Effector memory CD8-positive, alpha-beta T cell (primary cell): ENCODE data around the gene LRPAP1.

Experiments used
- ATAC-seq: fragments of 150-1000 bp; cut with Tn5 transposase; replicated peaks from 2 replicates; pipeline ENCODE4 v1.10.0; 2021; ENCODE audit warnings: mild to moderate bottlenecking, moderate library complexity
- DNase-seq, 3 experiments: peaks; one replicate each; pipeline ENCODE4 v3.0.0; 2021
- H3K27ac Mint-ChIP-seq, 2 donors: one replicate each; pipeline ENCODE4 v1.8.0; 2022; ENCODE audit warnings: mild to moderate bottlenecking in 2 of 2, mixed read lengths in 2 of 2, moderate library complexity in 2 of 2
- H3K27me3 Mint-ChIP-seq, 2 donors: one replicate each; pipeline ENCODE4 v1.8.0; 2022; ENCODE audit warnings: mixed read lengths in 2 of 2
- H3K36me3 Mint-ChIP-seq: one replicate; pipeline ENCODE4 v1.8.0; 2022; ENCODE audit warnings: mild to moderate bottlenecking, moderate library complexity, mixed read lengths; ENCODE audit not compliant: insufficient read depth
- H3K4me1 Mint-ChIP-seq, 2 donors: one replicate each; pipeline ENCODE4 v1.8.0; 2022; ENCODE audit warnings: low read depth in 2 of 2, mixed read lengths in 2 of 2
- H3K4me3 Mint-ChIP-seq, 2 donors: one replicate each; pipeline ENCODE4 v1.8.0; 2022; ENCODE audit warnings: mild to moderate bottlenecking in 2 of 2, mixed read lengths in 2 of 2, moderate library complexity in 2 of 2
- H3K9me3 Mint-ChIP-seq, 2 donors: one replicate each; pipeline ENCODE4 v1.8.0; 2022; ENCODE audit warnings: mixed read lengths in 2 of 2

LRPAP1 gene

DNA sequence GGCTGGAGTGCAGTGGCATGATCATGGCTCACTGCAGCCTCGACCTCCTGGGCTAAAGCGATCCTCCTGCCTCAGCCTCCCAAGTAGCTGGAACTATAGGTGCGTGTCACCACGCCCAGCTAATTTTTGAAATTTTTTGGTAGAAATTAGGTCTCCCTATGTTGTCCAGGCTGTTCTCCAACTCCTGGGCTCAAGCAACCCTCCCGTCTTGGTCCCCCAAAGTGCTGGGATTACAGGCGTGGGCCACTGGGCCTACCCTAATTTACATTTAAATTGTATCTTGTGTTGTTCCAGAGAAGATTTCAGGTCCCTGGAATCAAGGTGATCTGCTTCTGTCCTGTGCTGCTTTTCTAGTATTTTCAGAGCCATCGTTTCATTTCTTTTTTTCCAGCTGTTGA is 1.2 kb upstream of the LRPAP1 start:
- Mint-ChIP-seq H3K27ac (peak overlapping the region in 1 of 2 donors; percentile 23), H3K9me3 (no peaks in the 10 kb centered on the region), H3K27me3 (peaks cover 8 to 18% of the 10 kb centered on the region in 2 donors), H3K4me1 (peaks cover 27 to 32% of the 10 kb centered on the region in 2 donors), H3K36me3 (peaks cover 33% of the 10 kb centered on the region), H3K4me3 (peak overlapping the region; percentile 62 to 97)
- ATAC-seq (no peak), DNase-seq (no peak)

DNA sequence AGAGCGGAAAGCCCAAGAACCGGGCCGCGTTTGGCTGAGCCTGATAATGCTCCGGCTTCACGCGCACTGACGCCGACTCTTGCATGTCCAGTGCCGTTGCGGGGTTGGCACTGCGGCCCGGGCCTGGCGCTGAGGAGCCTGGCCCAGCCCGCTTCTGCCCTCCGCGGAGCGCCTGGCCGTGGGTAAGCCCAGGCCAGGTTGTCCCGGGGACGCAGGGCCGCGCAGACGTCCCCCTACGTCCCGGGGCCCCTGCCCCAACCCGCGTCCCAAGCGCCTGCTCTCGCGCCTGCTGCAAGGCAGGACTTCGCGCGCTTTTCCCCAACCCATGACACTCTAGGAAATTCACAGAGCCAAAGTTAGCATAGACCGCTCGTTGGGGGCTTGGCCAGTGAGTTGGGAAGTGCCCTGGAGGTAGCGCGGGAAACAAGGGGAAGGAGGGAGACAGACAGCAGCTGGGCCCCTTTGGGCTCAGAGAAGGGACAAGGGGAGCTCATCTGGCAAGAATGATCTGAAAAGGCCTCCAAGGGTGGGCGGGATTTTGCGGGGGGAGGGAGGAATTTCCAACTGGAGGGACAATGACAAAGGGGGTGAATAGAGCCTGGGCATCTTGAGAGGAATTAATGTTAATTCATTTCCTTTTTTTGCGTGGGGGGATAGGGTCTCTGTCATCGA is 665 bp upstream of the LRPAP1 start:
- DNase-seq = no peak
- no peak for ATAC-seq
- H3K36me3 Mint-ChIP-seq = peaks cover 38% of the 10 kb centered on the region
- H3K9me3 Mint-ChIP-seq = no peaks in the 10 kb centered on the region
- H3K4me3 Mint-ChIP-seq = peak overlapping the region; percentile 97 to 98
- peaks cover 32 to 37% of the 10 kb centered on the region in 2 donors for H3K4me1 Mint-ChIP-seq
- H3K27me3 Mint-ChIP-seq = peaks cover 8 to 18% of the 10 kb centered on the region in 2 donors
- peak overlapping the region; percentile 23 to 96 for H3K27ac Mint-ChIP-seq

GRCh38 chr4:3531318-3531878 is 824 bp downstream of the LRPAP1 start:
- H3K4me3 Mint-ChIP-seq = peak overlapping the region; percentile 97 to 98
- peaks cover 47% of the 10 kb centered on the region for H3K36me3 Mint-ChIP-seq
- peaks cover 37 to 42% of the 10 kb centered on the region in 2 donors for H3K4me1 Mint-ChIP-seq
- ATAC-seq (no peak), DNase-seq (no peak)
- H3K9me3 Mint-ChIP-seq = no peaks in the 10 kb centered on the region
- H3K27me3 Mint-ChIP-seq = peaks cover 8 to 18% of the 10 kb centered on the region in 2 donors
- H3K27ac Mint-ChIP-seq = peak overlapping the region; percentile 94 to 96

GRCh38 chr4:3530663-3531254 is 1.5 kb downstream of the LRPAP1 start:
- no peaks in the 10 kb centered on the region for H3K9me3 Mint-ChIP-seq
- H3K4me1 Mint-ChIP-seq = peaks cover 37 to 43% of the 10 kb centered on the region in 2 donors
- DNase-seq (no peak), ATAC-seq (no peak)
- peaks cover 8 to 16% of the 10 kb centered on the region in 2 donors for H3K27me3 Mint-ChIP-seq
- H3K27ac Mint-ChIP-seq = peak overlapping the region; percentile 94 to 96
- H3K4me3 Mint-ChIP-seq = peak overlapping the region; percentile 97 to 98
- peaks cover 51% of the 10 kb centered on the region for H3K36me3 Mint-ChIP-seq

DNA sequence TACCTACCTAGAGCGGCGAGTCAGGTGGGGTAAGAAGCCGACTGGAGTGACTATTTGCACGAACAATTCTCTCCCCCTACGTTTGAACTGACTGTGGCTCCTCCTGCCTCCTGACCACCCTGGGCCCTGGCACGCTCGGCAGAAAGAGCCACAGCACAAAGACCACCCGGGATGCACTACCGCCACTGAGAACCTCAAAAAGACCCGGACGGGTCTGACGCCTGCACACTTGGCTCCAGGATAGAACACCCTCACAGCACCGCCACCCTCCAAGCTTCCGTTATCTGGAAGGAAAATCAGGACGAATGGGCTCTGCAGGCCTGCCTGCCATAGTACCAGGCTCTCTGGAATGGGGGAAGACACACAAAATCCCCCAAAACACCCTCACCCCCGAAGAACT is 2.2 kb downstream of the LRPAP1 start:
- no peak for ATAC-seq
- peak overlapping the region; percentile 97 to 98 for H3K4me3 Mint-ChIP-seq
- H3K9me3 Mint-ChIP-seq = no peaks in the 10 kb centered on the region
- peak overlapping the region; percentile 62 to 63 for H3K27ac Mint-ChIP-seq
- peaks cover 1 to 9% of the 10 kb centered on the region in 2 donors for H3K27me3 Mint-ChIP-seq
- peaks cover 51% of the 10 kb centered on the region for H3K36me3 Mint-ChIP-seq
- peaks cover 37 to 45% of the 10 kb centered on the region in 2 donors for H3K4me1 Mint-ChIP-seq
- DNase-seq = no peak

DNA sequence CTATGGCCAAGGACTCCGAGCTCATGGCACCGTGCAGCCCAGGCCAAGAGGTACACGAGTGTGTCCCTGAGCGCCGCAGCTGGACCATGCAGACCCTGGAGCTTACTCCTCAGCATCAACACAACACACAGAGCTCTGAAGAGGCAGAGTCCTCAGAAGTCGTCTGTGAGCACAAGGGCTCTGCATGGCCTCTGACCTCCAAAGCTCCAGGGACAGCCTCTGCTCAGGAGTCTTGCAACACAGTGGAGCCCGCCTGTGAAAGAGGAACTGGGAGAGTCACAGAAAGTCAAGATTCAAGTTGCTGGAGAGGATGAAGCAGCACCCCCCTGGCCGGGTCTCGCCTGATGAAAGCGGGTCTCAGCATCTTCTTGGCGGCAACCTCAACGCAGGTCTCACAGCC is 2.9 kb downstream of the LRPAP1 start:
- Mint-ChIP-seq H3K36me3 (peaks cover 58% of the 10 kb centered on the region), H3K27me3 (peaks cover 0 to 2% of the 10 kb centered on the region in 2 donors), H3K4me1 (peaks cover 37 to 51% of the 10 kb centered on the region in 2 donors), H3K9me3 (no peaks in the 10 kb centered on the region), H3K27ac (no peak overlapping the region), H3K4me3 (peak overlapping the region in 1 of 2 donors; percentile 19)
- no peak for ATAC-seq
- no peak for DNase-seq

GRCh38 chr4:3527914-3528876 is 4.0 kb downstream of the LRPAP1 start:
- peaks cover 69% of the 10 kb centered on the region for H3K36me3 Mint-ChIP-seq

DNA sequence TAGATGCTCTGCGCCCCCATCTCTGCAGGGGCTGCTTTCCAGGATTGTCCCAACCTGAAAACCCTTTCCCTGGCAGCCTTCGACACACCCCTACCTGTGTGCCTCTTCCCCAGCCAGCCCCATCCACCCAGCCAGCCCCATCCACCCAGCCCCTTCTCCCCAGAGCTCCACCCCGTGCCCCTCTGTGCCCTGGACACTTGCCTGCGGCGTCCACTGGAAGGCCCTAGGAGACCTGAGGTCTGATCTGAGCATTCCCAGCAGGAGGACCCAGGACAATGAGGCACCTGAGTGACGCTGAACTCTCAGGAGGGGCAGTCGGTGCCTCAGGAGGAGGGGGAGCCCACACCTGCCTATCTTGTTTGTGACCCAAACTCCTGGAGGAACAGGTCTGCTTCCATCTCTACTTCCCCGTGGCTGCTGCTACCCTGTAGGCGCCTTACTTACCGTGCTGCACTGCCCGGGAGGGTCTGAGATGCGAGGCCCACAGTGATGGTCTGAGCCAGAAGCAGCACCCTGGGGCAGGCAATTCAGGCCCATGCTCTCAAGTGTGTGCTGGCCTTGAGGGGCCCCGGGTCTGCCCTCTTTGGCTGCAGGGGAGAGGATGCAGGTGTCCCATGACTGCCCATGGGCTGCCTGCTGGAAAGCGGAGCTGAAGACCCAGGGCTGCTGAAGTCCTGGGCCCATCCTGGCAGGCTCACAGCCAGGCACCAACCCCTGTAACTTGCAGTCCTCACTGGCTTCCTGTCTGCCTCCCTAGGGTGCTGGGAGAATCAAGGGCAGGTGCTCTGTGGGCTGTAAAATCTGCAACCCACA is 4.9 kb downstream of the LRPAP1 start:
- peaks cover 32 to 49% of the 10 kb centered on the region in 2 donors for H3K4me1 Mint-ChIP-seq
- H3K4me3 Mint-ChIP-seq = no peak overlapping the region
- no peaks in the 10 kb centered on the region for H3K9me3 Mint-ChIP-seq
- H3K36me3 Mint-ChIP-seq = peaks cover 71% of the 10 kb centered on the region
- no peak for ATAC-seq
- H3K27me3 Mint-ChIP-seq = no peaks in the 10 kb centered on the region
- DNase-seq = no peak
- H3K27ac Mint-ChIP-seq = peak overlapping the region in 1 of 2 donors; percentile 10

More at GRCh38 chr4:3527914-3528876, 4.0 kb downstream of the LRPAP1 start:
- Mint-ChIP-seq H3K27ac (peak overlapping the region in 1 of 2 donors; percentile 80), H3K4me1 (peaks cover 37 to 51% of the 10 kb centered on the region in 2 donors), H3K4me3 (no peak overlapping the region), H3K9me3 (no peaks in the 10 kb centered on the region), H3K27me3 (no peaks in the 10 kb centered on the region)
- ATAC-seq (no peak), DNase-seq (no peak)

DNA sequence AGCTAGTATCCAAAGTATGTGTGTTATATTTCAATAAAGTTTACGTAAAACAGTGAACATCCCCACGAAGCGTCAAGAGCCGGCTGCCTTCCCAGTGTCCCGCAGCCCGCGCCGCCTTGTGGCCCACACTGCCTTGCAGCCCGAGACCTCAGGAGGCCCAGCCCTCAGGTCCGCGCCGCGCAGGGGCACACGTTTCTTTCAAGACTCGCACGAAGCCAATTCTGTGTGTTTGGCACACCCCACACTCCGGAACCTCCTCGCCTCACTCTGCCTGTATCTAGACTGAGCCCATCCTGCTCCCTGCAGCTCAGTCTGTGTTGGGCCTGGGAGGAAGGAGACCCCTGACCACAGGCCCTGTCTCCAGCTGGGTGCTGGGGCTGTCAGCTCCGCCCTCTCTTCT is 5.8 kb downstream of the LRPAP1 start:
- ATAC-seq = no peak
- H3K27me3 Mint-ChIP-seq = no peaks in the 10 kb centered on the region
- H3K36me3 Mint-ChIP-seq = peaks cover 71% of the 10 kb centered on the region
- no peak for DNase-seq
- peaks cover 26 to 42% of the 10 kb centered on the region in 2 donors for H3K4me1 Mint-ChIP-seq
- H3K27ac Mint-ChIP-seq = peak overlapping the region in 1 of 2 donors; percentile 44
- H3K9me3 Mint-ChIP-seq = no peaks in the 10 kb centered on the region
- no peak overlapping the region for H3K4me3 Mint-ChIP-seq

DNA sequence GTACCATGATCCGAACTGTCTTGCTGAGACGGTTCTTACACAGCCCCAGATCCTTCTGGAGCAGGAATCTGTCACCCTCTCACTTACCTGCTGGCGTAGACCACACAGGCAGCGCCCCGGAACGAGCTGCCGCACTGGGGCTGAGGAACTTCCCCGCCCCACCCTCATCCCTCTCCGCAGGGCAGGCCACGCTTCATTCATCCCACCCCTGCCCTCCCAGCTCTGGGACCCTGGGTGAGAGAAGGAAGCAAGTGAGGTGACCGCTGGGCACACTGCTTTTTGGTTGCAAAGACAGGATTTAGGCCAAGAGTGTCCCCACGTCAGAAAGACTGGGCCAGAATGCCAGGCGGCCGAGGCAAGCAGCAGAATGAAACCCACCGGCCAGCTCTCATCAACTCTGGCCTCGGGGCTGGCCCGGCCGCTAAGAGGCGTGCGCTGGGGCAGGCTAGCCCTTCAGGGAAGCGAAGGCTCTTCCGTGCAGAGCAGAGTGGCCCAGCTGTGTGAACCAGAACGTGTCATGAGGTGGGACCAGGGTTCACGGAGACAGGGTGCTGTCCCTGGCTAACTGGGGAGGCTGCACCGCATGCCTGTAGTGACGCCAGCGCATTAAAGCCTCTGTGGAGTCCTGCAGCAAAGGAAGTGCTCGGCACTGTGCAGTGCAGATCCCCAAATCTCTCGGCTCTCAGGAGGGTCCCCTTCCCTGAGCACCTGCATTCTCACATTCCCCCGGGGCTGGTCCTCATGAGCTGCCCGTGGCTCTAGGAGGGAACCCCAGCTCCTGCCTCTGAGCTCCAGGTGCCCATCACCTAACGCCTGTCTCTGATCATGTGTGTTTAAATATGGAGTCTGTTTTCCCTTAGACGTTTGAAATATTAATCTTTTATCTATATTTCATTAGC is 6.4 kb downstream of the LRPAP1 start:
- Mint-ChIP-seq H3K27me3 (no peaks in the 10 kb centered on the region), H3K9me3 (no peaks in the 10 kb centered on the region)

DNA sequence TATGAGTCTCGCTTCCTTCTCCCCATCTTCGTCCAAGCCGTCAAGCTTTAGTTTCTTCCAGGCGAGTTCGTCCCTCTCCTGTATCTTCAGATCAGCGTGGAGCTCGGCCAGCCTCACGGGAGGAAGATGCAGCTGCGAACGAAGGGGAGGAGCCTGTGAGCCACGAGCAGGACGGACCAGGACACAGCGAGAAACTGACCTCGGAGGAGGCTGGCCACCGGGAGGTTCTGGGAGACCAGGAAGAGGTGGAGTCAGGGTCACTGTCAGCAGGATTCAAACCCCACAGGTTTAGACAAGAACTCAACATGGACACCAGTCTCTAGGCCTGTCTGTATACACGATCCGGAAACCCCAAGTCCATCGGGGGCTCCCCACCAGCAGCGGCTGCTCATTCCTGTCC is 7.3 kb downstream of the LRPAP1 start:
- peaks cover 73% of the 10 kb centered on the region for H3K36me3 Mint-ChIP-seq
- no peaks in the 10 kb centered on the region for H3K9me3 Mint-ChIP-seq
- ATAC-seq = no peak
- no peaks in the 10 kb centered on the region for H3K27me3 Mint-ChIP-seq
- H3K4me1 Mint-ChIP-seq = peaks cover 16 to 29% of the 10 kb centered on the region in 2 donors
- no peak overlapping the region for H3K4me3 Mint-ChIP-seq
- H3K27ac Mint-ChIP-seq = peak overlapping the region in 1 of 2 donors; percentile 73
- no peak for DNase-seq

More for the DNA sequence above, 6.4 kb downstream of the LRPAP1 start:
- ATAC-seq = no peak
- H3K27ac Mint-ChIP-seq = no peak overlapping the region
- H3K4me1 Mint-ChIP-seq = peaks cover 23 to 36% of the 10 kb centered on the region in 2 donors
- H3K4me3 Mint-ChIP-seq = no peak overlapping the region
- peaks cover 72% of the 10 kb centered on the region for H3K36me3 Mint-ChIP-seq
- DNase-seq = no peak

GRCh38 chr4:3524349-3524748 is 7.9 kb downstream of the LRPAP1 start:
- Mint-ChIP-seq H3K9me3 (no peaks in the 10 kb centered on the region), H3K4me1 (peaks cover 15 to 25% of the 10 kb centered on the region in 2 donors), H3K36me3 (peaks cover 69% of the 10 kb centered on the region), H3K27me3 (no peaks in the 10 kb centered on the region), H3K4me3 (no peak overlapping the region), H3K27ac (peak overlapping the region in 1 of 2 donors; percentile 46)
- DNase-seq = no peak
- ATAC-seq = no peak
